ENCODE data around the gene AKAP8L. TPM values are rescaled to one million over a fixed set of nuclear protein-coding genes. Genes with fewer than 3 reads are reported as not detected.

Gene AKAP8L
- total RNA-seq, 4 donors from 2014 or later = 129 to 275 (median 247) TPM

GRCh38 chr19:15371119-15371518, 47.7 kb downstream of the AKAP8L start:
- H3K4me3 ChIP-seq = no peak overlapping the region
- H3K9me3 ChIP-seq = no peaks in the 10 kb centered on the region
- H3K27ac ChIP-seq = no peak overlapping the region
- peaks cover 0 to 15% (median 3%) of the 10 kb centered on the region in 4 donors for H3K4me1 ChIP-seq
- TF ChIP-seq POLR2A (IDR thresholded peaks at IDR 0.05) = no peak
- TF ChIP-seq CTCF (IDR thresholded peaks at IDR 0.05) = no peak
- peaks cover 0 to 86% (median 0%) of the 10 kb centered on the region in 3 donors for H3K36me3 ChIP-seq
- DNase-seq = no peak
- H3K27me3 ChIP-seq = no peaks in the 10 kb centered on the region

- Histone ChIP-seq H3K4me3 (no peak overlapping the region), H3K27me3 (no peaks in the 10 kb centered on the region), H3K4me1 (peaks cover 0 to 6% (median 2%) of the 10 kb centered on the region in 4 donors), H3K9me3 (no peaks in the 10 kb centered on the region), H3K36me3 (peaks cover 0 to 99% (median 0%) of the 10 kb centered on the region in 3 donors), H3K27ac (no peak overlapping the region)
- TF ChIP-seq CTCF (IDR thresholded peaks at IDR 0.05) = no peak
- no peak for TF ChIP-seq POLR2A (IDR thresholded peaks at IDR 0.05)
- no peak for DNase-seq
Measured at GRCh38 chr19:15369594-15369891, 49.2 kb downstream of the AKAP8L start.

- H3K27me3 ChIP-seq = no peaks in the 10 kb centered on the region
- H3K4me1 ChIP-seq = peaks cover 0 to under 1% (median 0%) of the 10 kb centered on the region in 4 donors
- no peak for DNase-seq
- H3K9me3 ChIP-seq = no peaks in the 10 kb centered on the region
- peaks cover 0 to 94% (median 0%) of the 10 kb centered on the region in 3 donors for H3K36me3 ChIP-seq
- TF ChIP-seq POLR2A (IDR thresholded peaks at IDR 0.05) = no peak
- TF ChIP-seq CTCF (IDR thresholded peaks at IDR 0.05) = no peak
- no peak overlapping the region for H3K4me3 ChIP-seq
- no peak overlapping the region for H3K27ac ChIP-seq
Measured at GRCh38 chr19:15368798-15369593, 49.8 kb downstream of the AKAP8L start.

GRCh38 chr19:15368051-15368632, 50.6 kb downstream of the AKAP8L start:
- Histone ChIP-seq H3K4me3 (no peak overlapping the region), H3K27ac (no peak overlapping the region), H3K27me3 (no peaks in the 10 kb centered on the region), H3K4me1 (no peaks in the 10 kb centered on the region), H3K9me3 (no peaks in the 10 kb centered on the region), H3K36me3 (peaks cover 0 to 85% (median 0%) of the 10 kb centered on the region in 3 donors)
- DNase-seq = no peak
- no peak for TF ChIP-seq POLR2A (IDR thresholded peaks at IDR 0.05)
- no peak for TF ChIP-seq CTCF (IDR thresholded peaks at IDR 0.05)

- no peak for DNase-seq
- no peak overlapping the region for H3K27ac ChIP-seq
- H3K9me3 ChIP-seq = no peaks in the 10 kb centered on the region
- no peaks in the 10 kb centered on the region for H3K4me1 ChIP-seq
- peaks cover 0 to 81% (median 0%) of the 10 kb centered on the region in 3 donors for H3K36me3 ChIP-seq
- TF ChIP-seq CTCF (IDR thresholded peaks at IDR 0.05) = no peak
- no peak for TF ChIP-seq POLR2A (IDR thresholded peaks at IDR 0.05)
- H3K4me3 ChIP-seq = no peak overlapping the region
- H3K27me3 ChIP-seq = no peaks in the 10 kb centered on the region
Measured at GRCh38 chr19:15367439-15367838, 51.3 kb downstream of the AKAP8L start.

All from Peyer's patch (tissue), 4 donors.